Left ventricle myocardium inferior (tissue), 1 donor: Measurements from ENCODE around the gene TMEM245. TPM values are rescaled to one million over a fixed set of nuclear protein-coding genes. Genes with fewer than 3 reads are reported as not detected.

Experiments used
- DNase-seq: peaks from one replicate; pipeline ENCODE4 v3.0.0-alpha.2; 2020
- H3K27ac ChIP-seq: fragments of 200-600 bp; replicated peaks from 2 replicates; pipeline ENCODE4 v1.8.0; 2021
- H3K27me3 ChIP-seq: fragments of 200-600 bp; 2 replicates; pipeline ENCODE4 v1.8.0; 2021; ENCODE audit warnings: low read depth
- H3K36me3 ChIP-seq: fragments of 200-600 bp; 2 replicates; pipeline ENCODE4 v1.8.0; 2021
- H3K4me1 ChIP-seq: fragments of 200-600 bp; 2 replicates; pipeline ENCODE4 v1.8.0; 2021
- H3K4me3 ChIP-seq: fragments of 200-600 bp; 2 replicates; pipeline ENCODE4 v1.8.0; 2021; ENCODE audit warnings: mild to moderate bottlenecking, moderate library complexity
- H3K9me3 ChIP-seq: fragments of 200-600 bp; replicated peaks from 2 replicates; pipeline ENCODE4 v1.8.0; 2021
- CTCF ChIP-seq: fragments of 200-600 bp; IDR thresholded peaks from 2 replicates; pipeline ENCODE4 v1.8.0; 2021; ENCODE audit warnings: antibody characterized with exemption, mild to moderate bottlenecking, borderline replicate concordance
- intact Hi-C: fragments of 100-400 bp; cut with micrococcal nuclease; formaldehyde crosslinking; loops from one replicate; pipeline ENCODE4 v1.11.0; 2022
- total RNA-seq: library from RNA; stranded (reverse); fragmentation: NEBNext Ultra II Directional; extraction: Animal tissue kit (Norgen Biotek cat#: 25700); gene quantifications from one replicate; pipeline ENCODE4 v1.2.1, GENCODE V29; 2021
- donor health status: DM: no; HTN: yes; CAD: no; lungs with severe emphysema.

The TMEM245 gene
- total RNA-seq, 1 donor from 2014 or later, result 97.4 TPM

- Histone ChIP-seq H3K4me1 (peaks cover 64% of the 10 kb centered on the region), H3K4me3 (no peak overlapping the region), H3K9me3 (no peaks in the 10 kb centered on the region), H3K27me3 (no peaks in the 10 kb centered on the region), H3K27ac (peak overlapping the region; percentile 10), H3K36me3 (peaks cover 17% of the 10 kb centered on the region)
- no peak for DNase-seq
- intact Hi-C loops, result no loop called here
- no peak for TF ChIP-seq CTCF
Measured at GRCh38 chr9:109020581-109021511, 98.9 kb downstream of the TMEM245 start.

- Histone ChIP-seq H3K27me3 (no peaks in the 10 kb centered on the region), H3K4me3 (no peak overlapping the region), H3K4me1 (peaks cover 58% of the 10 kb centered on the region), H3K36me3 (peaks cover 17% of the 10 kb centered on the region), H3K27ac (no peak overlapping the region), H3K9me3 (no peaks in the 10 kb centered on the region)
- intact Hi-C loops, result no loop called here
- DNase-seq, result no peak
- no peak for TF ChIP-seq CTCF
Measured at GRCh38 chr9:109020113-109020512, 99.6 kb downstream of the TMEM245 start.

GRCh38 chr9:109019420-109019819 lies 100.3 kb downstream of the TMEM245 start:
- Histone ChIP-seq H3K4me3 (no peak overlapping the region), H3K27me3 (no peaks in the 10 kb centered on the region), H3K4me1 (peaks cover 62% of the 10 kb centered on the region), H3K36me3 (peaks cover 17% of the 10 kb centered on the region), H3K9me3 (no peaks in the 10 kb centered on the region), H3K27ac (no peak overlapping the region)
- TF ChIP-seq CTCF, result no peak
- intact Hi-C loops, result no loop called here
- no peak for DNase-seq

GRCh38 chr9:109017493-109017892 lies 102.3 kb downstream of the TMEM245 start:
- intact Hi-C loops, result no loop called here
- peaks cover 69% of the 10 kb centered on the region for H3K4me1 ChIP-seq
- no peak for TF ChIP-seq CTCF
- no peaks in the 10 kb centered on the region for H3K9me3 ChIP-seq
- peak overlapping the region; percentile 47 for H3K27ac ChIP-seq
- peaks cover 17% of the 10 kb centered on the region for H3K36me3 ChIP-seq
- H3K4me3 ChIP-seq, result no peak overlapping the region
- no peaks in the 10 kb centered on the region for H3K27me3 ChIP-seq
- no peak for DNase-seq

GRCh38 chr9:109017061-109017460 lies 102.7 kb downstream of the TMEM245 start:
- Histone ChIP-seq H3K4me1 (peaks cover 69% of the 10 kb centered on the region), H3K4me3 (no peak overlapping the region), H3K36me3 (peaks cover 17% of the 10 kb centered on the region), H3K27ac (peak overlapping the region; percentile 47), H3K27me3 (no peaks in the 10 kb centered on the region), H3K9me3 (no peaks in the 10 kb centered on the region)
- no peak for DNase-seq
- TF ChIP-seq CTCF, result no peak
- intact Hi-C loops, result no loop called here
